H1 (cell line): ENCODE measurements around the gene SV2B. TPM values are rescaled to one million over a fixed set of nuclear protein-coding genes. Genes with fewer than 3 reads are reported as not detected.

Experiments
- CBX5 ChIP-seq: fragments of 300-800, 300-1000 bp; sonication (generic); IDR thresholded peaks from 2 replicates; pipeline ENCODE4 v1.7.1; 2016; ENCODE audit warnings: antibody characterized with exemption, low read length, low read depth
- GTF2F1 ChIP-seq: IDR thresholded peaks from 2 replicates; pipeline ENCODE4 v1.6.1; 2012; ENCODE audit warnings: low read depth, low read length, improper control_type of control experiment, borderline replicate concordance
- KDM4A ChIP-seq: IDR thresholded peaks from one replicate; pipeline ENCODE4 v1.7.1; 2012; ENCODE audit warnings: low read depth, mild to moderate bottlenecking, moderate library complexity, low read length, inconsistent platforms; ENCODE audit not compliant: severe bottlenecking
- SP2 ChIP-seq: IDR thresholded peaks from 2 replicates; pipeline ENCODE4 v1.6.1; 2012; ENCODE audit warnings: mild to moderate bottlenecking, low read length, inconsistent platforms
- TCF12 ChIP-seq: IDR thresholded peaks from 2 replicates; pipeline ENCODE4 v1.6.1; 2011; ENCODE audit warnings: low read depth, mild to moderate bottlenecking, low read length
- polyA plus RNA-seq, 7 experiments: library from polyadenylated mRNA; depleted of rRNA in 3 of 7; stranded (reverse) in 5 of 7; unstranded in 2 of 7; fragments of >200 nt in 5 of 7; fragments of 200-250 nt in 2 of 7; gene quantifications; 1 replicate in 5 of 7; 2 replicates in 1 of 7; 4 replicates in 1 of 7; pipeline versions ENCODE4 v1.2.1 to v1.2.3, GENCODE V29; 2011 to 2013; ENCODE audit warnings: missing spikeins in 2 of 7, mixed read lengths in 2 of 7
- total RNA-seq: library from RNA; stranded (reverse); fragmentation: NEBNext Ultra II Directional; extraction: Animal tissue kit (Norgen Biotek cat#: 25700); gene quantifications from 2 replicates; pipeline ENCODE4 v1.2.1, GENCODE V29; 2021
- TF ChIP-seq, protein P1 (sequence below): IDR thresholded peaks from 2 replicates; pipeline ENCODE4 v1.6.1; 2011; ENCODE audit warnings: low read length, improper control_type of control experiment
- TF ChIP-seq, protein P2 (sequence below): IDR thresholded peaks from 2 replicates; pipeline ENCODE4 v1.6.1; 2012; ENCODE audit warnings: inconsistent platforms

SV2B gene
- total and polyA plus RNA-seq, 2 of the 8 experiments (the other 6 are each of a cell fraction or from before 2014, with no cell fraction given), result 0.09 to 0.20 TPM

DNA sequence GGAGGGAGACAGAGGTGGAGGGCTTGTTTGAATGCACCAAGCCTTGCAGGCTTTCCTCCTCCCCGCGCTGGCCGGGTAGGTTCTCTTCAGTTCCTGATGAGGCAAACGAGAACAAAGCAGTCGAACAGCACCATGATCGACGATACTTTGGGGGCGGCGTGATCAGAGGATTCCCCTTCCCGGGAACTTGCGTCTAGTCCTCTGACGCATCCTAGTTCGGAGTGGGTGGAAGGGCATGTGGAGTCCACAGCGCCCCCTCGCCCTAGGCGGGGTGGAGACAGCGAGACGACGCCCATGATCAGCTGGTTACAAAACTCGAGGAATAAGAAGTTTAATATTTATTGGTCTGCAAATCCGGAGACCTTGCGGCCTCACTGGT lies 452 bp upstream of the SV2B start (continued):
- TF ChIP-seq GTF2F1, result no peak
- peak; percentile 91 for TF ChIP-seq KDM4A
- no peak for TF ChIP-seq SP2
- TF ChIP-seq TCF12, result no peak
- TF ChIP-seq CBX5, result no peak
- TF ChIP-seq, protein P1, sequence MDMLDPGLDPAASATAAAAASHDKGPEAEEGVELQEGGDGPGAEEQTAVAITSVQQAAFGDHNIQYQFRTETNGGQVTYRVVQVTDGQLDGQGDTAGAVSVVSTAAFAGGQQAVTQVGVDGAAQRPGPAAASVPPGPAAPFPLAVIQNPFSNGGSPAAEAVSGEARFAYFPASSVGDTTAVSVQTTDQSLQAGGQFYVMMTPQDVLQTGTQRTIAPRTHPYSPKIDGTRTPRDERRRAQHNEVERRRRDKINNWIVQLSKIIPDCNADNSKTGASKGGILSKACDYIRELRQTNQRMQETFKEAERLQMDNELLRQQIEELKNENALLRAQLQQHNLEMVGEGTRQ, result no peak
- TF ChIP-seq, protein P2, sequence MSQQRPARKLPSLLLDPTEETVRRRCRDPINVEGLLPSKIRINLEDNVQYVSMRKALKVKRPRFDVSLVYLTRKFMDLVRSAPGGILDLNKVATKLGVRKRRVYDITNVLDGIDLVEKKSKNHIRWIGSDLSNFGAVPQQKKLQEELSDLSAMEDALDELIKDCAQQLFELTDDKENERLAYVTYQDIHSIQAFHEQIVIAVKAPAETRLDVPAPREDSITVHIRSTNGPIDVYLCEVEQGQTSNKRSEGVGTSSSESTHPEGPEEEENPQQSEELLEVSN, result peak; percentile 67
